Measurements from ENCODE around the gene GPR153. TPM values are rescaled to one million over a fixed set of nuclear protein-coding genes. Genes with fewer than 3 reads are reported as not detected.

The GPR153 gene
- total and polyA plus RNA-seq, 2 donors (not counting 1 experiment from before 2014, with no cell fraction given): 4.0 to 8.9 TPM

DNA sequence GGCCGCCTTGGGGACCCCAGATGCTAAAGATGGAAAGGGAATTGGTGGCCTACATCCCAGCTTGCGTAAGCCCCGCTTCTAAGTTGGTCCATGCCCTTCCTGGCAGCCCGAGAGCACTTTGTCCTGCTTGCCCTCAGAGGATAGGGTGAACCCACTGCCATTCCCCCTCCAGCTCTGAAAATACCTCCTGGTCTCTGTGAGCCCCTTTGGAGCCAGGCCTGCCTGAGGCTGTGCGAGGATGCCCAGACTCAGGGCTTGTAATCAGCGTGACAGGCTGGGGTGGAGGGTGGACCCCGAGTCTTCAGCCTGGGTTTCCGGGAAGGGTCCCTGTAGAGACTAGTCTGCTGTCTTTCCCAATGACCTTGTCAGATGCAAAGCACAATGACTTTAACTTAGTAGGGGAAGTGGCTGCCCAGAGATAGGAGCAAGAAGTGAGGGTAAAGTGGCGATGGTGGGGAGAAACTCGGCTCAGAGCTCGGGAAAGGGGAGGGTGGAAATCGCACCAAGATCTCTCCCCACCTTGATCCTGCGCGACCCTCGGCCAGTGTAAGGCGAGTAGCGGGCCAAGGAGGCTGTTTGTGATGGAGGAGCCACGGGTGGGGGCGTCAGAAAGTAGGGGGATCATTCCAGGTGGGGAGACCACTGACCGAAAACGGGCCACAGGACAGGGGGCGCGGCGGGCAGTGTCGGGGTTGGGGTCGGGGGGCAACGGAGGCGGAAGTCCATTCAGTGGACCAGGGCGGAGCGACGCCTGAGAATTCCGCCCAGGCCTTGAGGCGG is 19.6 kb downstream of the GPR153 start:
- H3K4me2 ChIP-seq (ENCODE audit: extremely low read depth, insufficient read depth, low read length): no peak overlapping the region
- no peaks in the 10 kb centered on the region for H3K36me3 ChIP-seq (ENCODE audit: control insufficient read depth, insufficient read depth, low read length)
- peaks cover 3% of the 10 kb centered on the region for H3K4me1 ChIP-seq (ENCODE audit: control insufficient read depth, extremely low read depth, insufficient read depth, low read length)
- no peaks in the 10 kb centered on the region for H3K79me2 ChIP-seq (ENCODE audit: control insufficient read depth, insufficient read depth, low read length)
- H3K27ac ChIP-seq (ENCODE audit: insufficient read depth, low read length): no peak overlapping the region
- no peaks in the 10 kb centered on the region for H4K20me1 ChIP-seq (ENCODE audit: control insufficient read depth, extremely low read depth, insufficient read depth, low read length)
- no peak for DNase-seq (ENCODE audit: low read depth in 2 of 2)
- no peaks in the 10 kb centered on the region for H3K9me3 ChIP-seq (ENCODE audit: control insufficient read depth, insufficient read depth, low read depth, low read length)
- H3K27me3 ChIP-seq (ENCODE audit: control insufficient read depth, insufficient read depth, low read length): peaks cover 29% of the 10 kb centered on the region
- H2AFZ ChIP-seq (ENCODE audit: low read length): no peak overlapping the region
- no peak overlapping the region for H3K9ac ChIP-seq (ENCODE audit: insufficient read depth, low read length)
- TF ChIP-seq, protein P1, sequence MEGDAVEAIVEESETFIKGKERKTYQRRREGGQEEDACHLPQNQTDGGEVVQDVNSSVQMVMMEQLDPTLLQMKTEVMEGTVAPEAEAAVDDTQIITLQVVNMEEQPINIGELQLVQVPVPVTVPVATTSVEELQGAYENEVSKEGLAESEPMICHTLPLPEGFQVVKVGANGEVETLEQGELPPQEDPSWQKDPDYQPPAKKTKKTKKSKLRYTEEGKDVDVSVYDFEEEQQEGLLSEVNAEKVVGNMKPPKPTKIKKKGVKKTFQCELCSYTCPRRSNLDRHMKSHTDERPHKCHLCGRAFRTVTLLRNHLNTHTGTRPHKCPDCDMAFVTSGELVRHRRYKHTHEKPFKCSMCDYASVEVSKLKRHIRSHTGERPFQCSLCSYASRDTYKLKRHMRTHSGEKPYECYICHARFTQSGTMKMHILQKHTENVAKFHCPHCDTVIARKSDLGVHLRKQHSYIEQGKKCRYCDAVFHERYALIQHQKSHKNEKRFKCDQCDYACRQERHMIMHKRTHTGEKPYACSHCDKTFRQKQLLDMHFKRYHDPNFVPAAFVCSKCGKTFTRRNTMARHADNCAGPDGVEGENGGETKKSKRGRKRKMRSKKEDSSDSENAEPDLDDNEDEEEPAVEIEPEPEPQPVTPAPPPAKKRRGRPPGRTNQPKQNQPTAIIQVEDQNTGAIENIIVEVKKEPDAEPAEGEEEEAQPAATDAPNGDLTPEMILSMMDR (conservative IDR thresholded peaks at IDR 0.05 in 1 of 2, IDR thresholded peaks at IDR 0.05 in 1 of 2; ENCODE audit: low read depth in 1 of 2, low read length in 2 of 2): no peak
- TF ChIP-seq EZH2 (IDR thresholded peaks at IDR 0.05; ENCODE audit: low read length, missing control alignments): no peak
- no peak overlapping the region for H3K4me3 ChIP-seq (replicated peaks in 1 of 4; ENCODE audit: control extremely low read depth in 1 of 4, insufficient read depth in 1 of 4, low read depth in 3 of 4, low read length in 4 of 4)

DNA sequence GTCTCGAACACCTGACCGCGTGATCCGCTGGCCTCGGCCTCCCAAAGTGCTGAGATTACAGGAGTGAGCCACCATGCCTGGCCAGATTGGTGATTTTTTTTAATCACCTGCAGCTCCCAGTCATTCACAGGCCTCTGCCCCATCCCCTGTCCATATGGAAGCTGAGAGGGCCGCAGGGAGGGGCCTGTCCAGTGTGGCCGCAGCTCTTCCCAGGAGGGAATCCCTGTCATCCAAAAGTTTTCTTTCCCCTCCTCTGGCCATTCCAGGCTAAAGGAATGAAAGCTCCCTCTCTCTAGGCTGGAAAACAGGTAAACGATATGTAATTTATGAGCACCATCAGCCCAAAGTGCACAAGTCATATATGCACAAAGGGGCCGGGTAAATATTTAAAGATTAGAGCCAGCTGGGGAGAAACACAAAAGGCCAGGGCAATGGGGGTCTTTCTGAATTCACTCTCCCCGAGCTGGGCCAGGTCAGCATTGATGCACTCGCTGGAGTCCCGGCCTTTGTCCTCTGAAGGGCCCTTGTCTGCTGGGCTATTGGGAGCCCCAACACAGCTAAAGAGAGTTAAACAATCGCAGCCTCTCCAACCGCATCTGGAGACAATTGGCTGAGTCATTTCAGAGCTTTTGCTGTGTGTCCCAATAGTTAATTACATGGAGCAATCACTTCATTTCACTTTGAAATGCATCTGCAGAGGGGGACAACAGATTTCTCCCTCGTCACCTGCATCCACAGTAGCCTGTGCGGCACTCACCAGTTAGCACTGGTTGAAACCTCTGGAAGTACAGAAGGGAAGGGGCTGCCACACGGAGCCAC is 20.7 kb downstream of the GPR153 start:
- no peak overlapping the region for H3K4me2 ChIP-seq (ENCODE audit: extremely low read depth, insufficient read depth, low read length)

More for the DNA sequence above, 20.7 kb downstream of the GPR153 start:
- DNase-seq (ENCODE audit: low read depth in 2 of 2): peak in 1 of 2 donors; percentile 41
- H3K4me1 ChIP-seq (ENCODE audit: control insufficient read depth, extremely low read depth, insufficient read depth, low read length): no peaks in the 10 kb centered on the region
- H3K4me3 ChIP-seq (replicated peaks in 1 of 4; ENCODE audit: control extremely low read depth in 1 of 4, insufficient read depth in 1 of 4, low read depth in 3 of 4, low read length in 4 of 4): no peak overlapping the region
- H3K27me3 ChIP-seq (ENCODE audit: control insufficient read depth, insufficient read depth, low read length): peaks cover 29% of the 10 kb centered on the region
- H3K27ac ChIP-seq (ENCODE audit: insufficient read depth, low read length): no peak overlapping the region
- peaks cover 3% of the 10 kb centered on the region for H3K79me2 ChIP-seq (ENCODE audit: control insufficient read depth, insufficient read depth, low read length)
- H2AFZ ChIP-seq (ENCODE audit: low read length): no peak overlapping the region
- TF ChIP-seq, protein P1 (conservative IDR thresholded peaks at IDR 0.05 in 1 of 2, IDR thresholded peaks at IDR 0.05 in 1 of 2; ENCODE audit: low read depth in 1 of 2, low read length in 2 of 2): no peak
- no peak for TF ChIP-seq EZH2 (IDR thresholded peaks at IDR 0.05; ENCODE audit: low read length, missing control alignments)
- no peaks in the 10 kb centered on the region for H3K9me3 ChIP-seq (ENCODE audit: control insufficient read depth, insufficient read depth, low read depth, low read length)
- no peaks in the 10 kb centered on the region for H4K20me1 ChIP-seq (ENCODE audit: control insufficient read depth, extremely low read depth, insufficient read depth, low read length)
- H3K9ac ChIP-seq (ENCODE audit: insufficient read depth, low read length): no peak overlapping the region
- H3K36me3 ChIP-seq (ENCODE audit: control insufficient read depth, insufficient read depth, low read length): no peaks in the 10 kb centered on the region
